GM12878 (cell line): ENCODE data around the gene RARB. TPM values are rescaled to one million over a fixed set of nuclear protein-coding genes. Genes with fewer than 3 reads are reported as not detected.

Experiments used
- ATAC-seq: fragments of 200-7000 bp; cut with Tn5 transposase; 3 replicates; pipeline ENCODE4 v1.9.1; 2020; ENCODE audit warnings: mild to moderate bottlenecking, moderate library complexity
- BruUV-seq: library from RNA; stranded (reverse); fragments of 400-500 nt; replicated peaks from 2 replicates; lab custom pipeline; 2021; lab: Mats Ljungman, UMichigan
- CTCF ChIA-PET: fragments of 300-600 bp; sonication (Branson Sonifier 250); formaldehyde crosslinking; extraction: SDS; loops from one replicate; lab custom pipeline; 2021; ENCODE audit warnings: inconsistent platforms; lab: Yijun Ruan, JAX
- POLR2A ChIA-PET: fragments of 350-600 bp; formaldehyde crosslinking; extraction: SDS; loops from one replicate; lab custom pipeline; 2021; ENCODE audit warnings: inconsistent platforms; lab: Charles Lee
- RAD21 ChIA-PET: fragments of 300-600 bp; sonication (Branson Sonifier 250); formaldehyde crosslinking; loops from one replicate; lab custom pipeline; 2023; ENCODE audit warnings: antibody characterized with exemption; ENCODE audit not compliant: unreplicated experiment; lab: Charles Lee
- SMC1A ChIA-PET: fragments of 300-600 bp; sonication (Branson Sonifier 250); formaldehyde crosslinking; loops from one replicate; lab custom pipeline; 2023; ENCODE audit not compliant: unreplicated experiment, uncharacterized antibody; lab: Charles Lee
- DNase-seq: peaks from one replicate; pipeline ENCODE4 v3.0.0-alpha.2; 2011; ENCODE audit warnings: low read depth, low spot score
- FAIRE-seq: peaks from 3 replicates; lab custom pipeline; 2011; peaks lifted over from hg19 to GRCh38; lab: Jason Lieb, UNC
- H2AFZ ChIP-seq: 2 replicates; pipeline ENCODE4 v1.6.0; 2011; ENCODE audit warnings: low read depth, low read length, control low read depth; ENCODE audit not compliant: control insufficient read depth
- H3K27ac ChIP-seq: 2 replicates; pipeline ENCODE4 v1.5.1; 2011; ENCODE audit warnings: control low read depth; ENCODE audit not compliant: control insufficient read depth, insufficient read depth
- H3K27me3 ChIP-seq, 2 experiments: replicated peaks in 1 of 2; 2 replicates each; pipeline versions ENCODE4 v1.6.0 to v1.6.1; 2011; ENCODE audit warnings: low read length in 1 of 2; ENCODE audit not compliant: control insufficient read depth in 2 of 2, insufficient read depth in 2 of 2
- H3K36me3 ChIP-seq, 2 experiments: 2 replicates each; pipeline ENCODE4 v1.5.1; 2011; ENCODE audit warnings: low read length in 1 of 2; ENCODE audit not compliant: control insufficient read depth in 2 of 2, insufficient read depth in 2 of 2
- H3K4me1 ChIP-seq: 2 replicates; pipeline ENCODE4 v1.6.1; 2011; ENCODE audit warnings: mild to moderate bottlenecking, low read length, moderate library complexity, mixed read lengths; ENCODE audit not compliant: control insufficient read depth, insufficient read depth
- H3K4me2 ChIP-seq: 2 replicates; pipeline ENCODE4 v1.6.0; 2011; ENCODE audit warnings: control low read depth; ENCODE audit not compliant: control insufficient read depth, insufficient read depth
- H3K4me3 ChIP-seq: fragments of 200-600 bp; sonication (generic); 2 replicates; pipeline ENCODE4 v1.5.1; 2016
- H3K79me2 ChIP-seq: 2 replicates; pipeline ENCODE4 v1.6.0; 2011; ENCODE audit warnings: low read length; ENCODE audit not compliant: control insufficient read depth, insufficient read depth
- H3K9ac ChIP-seq: 2 replicates; pipeline ENCODE4 v1.8.0; 2011; ENCODE audit warnings: low read length, control low read depth, mixed read lengths; ENCODE audit not compliant: control insufficient read depth, insufficient read depth
- H3K9me3 ChIP-seq: replicated peaks from 3 replicates; pipeline ENCODE4 v1.5.1; 2011; ENCODE audit warnings: mild to moderate bottlenecking, low read length; ENCODE audit not compliant: control insufficient read depth, insufficient read depth
- H4K20me1 ChIP-seq: 2 replicates; pipeline ENCODE4 v1.6.0; 2011; ENCODE audit not compliant: control insufficient read depth, insufficient read depth
- BCL11A ChIP-seq: IDR thresholded peaks from 2 replicates; pipeline ENCODE4 v1.6.1; 2011; ENCODE audit warnings: low read depth, low read length
- CREM ChIP-seq: IDR thresholded peaks from 2 replicates; pipeline ENCODE4 v1.6.1; 2014; ENCODE audit warnings: antibody characterized with exemption, low read depth
- ETV6 ChIP-seq, 2 experiments: fragments of 450-650 bp in 1 of 2; IDR thresholded peaks in 1 of 2; conservative IDR thresholded peaks in 1 of 2; 2 replicates each; pipeline ENCODE4 v1.6.1; 2014; ENCODE audit warnings: antibody characterized with exemption in 1 of 2, borderline replicate concordance in 1 of 2, low read depth in 1 of 2, mild to moderate bottlenecking in 1 of 2, moderate library complexity in 1 of 2
- EZH2 ChIP-seq: IDR thresholded peaks from 2 replicates; pipeline ENCODE4 v1.6.1; 2012; ENCODE audit warnings: low read depth, mild to moderate bottlenecking, control low read depth, inconsistent platforms, low read length, borderline replicate concordance; ENCODE audit not compliant: control insufficient read depth
- IKZF1 ChIP-seq: fragments of 450-650 bp; conservative IDR thresholded peaks from 2 replicates; pipeline ENCODE4 v1.6.1; 2017; ENCODE audit warnings: antibody characterized with exemption, mild to moderate bottlenecking
- NFIC ChIP-seq: IDR thresholded peaks from 2 replicates; pipeline ENCODE4 v1.6.1; 2012; ENCODE audit warnings: low read depth, mild to moderate bottlenecking, inconsistent platforms, low read length, moderate library complexity
- NRF1 ChIP-seq: conservative IDR thresholded peaks from 2 replicates; pipeline ENCODE4 v1.6.1; 2011; ENCODE audit warnings: mild to moderate bottlenecking, low read depth, low read length, improper control_type of control experiment
- POU2F2 ChIP-seq: IDR thresholded peaks from 3 replicates; pipeline ENCODE4 v1.6.1; 2011; ENCODE audit warnings: low read depth, mild to moderate bottlenecking, low read length, borderline replicate concordance
- RFX5 ChIP-seq: IDR thresholded peaks from 2 replicates; pipeline ENCODE4 v1.6.1; 2011; ENCODE audit warnings: low read depth, low read length, improper control_type of control experiment
- STAT1 ChIP-seq: fragments of 450-650 bp; conservative IDR thresholded peaks from 2 replicates; pipeline ENCODE4 v1.6.1; 2014; ENCODE audit warnings: antibody characterized with exemption, mild to moderate bottlenecking
- ZBTB4 ChIP-seq: fragments of 450-650 bp; formaldehyde crosslinking; IDR thresholded peaks from 2 replicates; pipeline ENCODE4 v1.4.0; 2022; ENCODE audit warnings: mild to moderate bottlenecking, moderate library complexity
- WGBS: methylation state at CpG from one replicate; pipeline ENCODE4 v1.1.6; 2016; ENCODE audit warnings: low lambda C conversion rate; ENCODE audit not compliant: insufficient replicate concordance, insufficient coverage; ENCODE audit errors: missing lambda C conversion rate; 5-methylcytosine and 5-hydroxymethylcytosine counted together
- in situ Hi-C: fragments of 300-500 bp; cut with MboI; formaldehyde crosslinking; loops from 9 replicates; pipeline ENCODE4 v1.14.3; 2018; ENCODE audit warnings: mixed read lengths
- intact Hi-C: fragments of 100-400 bp; cut with micrococcal nuclease; formaldehyde crosslinking; loops from one replicate; pipeline ENCODE4 v1.14.2; 2022; ENCODE audit not compliant: unreplicated experiment
- polyA plus RNA-seq, 11 experiments: library from polyadenylated mRNA; depleted of rRNA in 4 of 11; unstranded in 6 of 11; stranded (reverse) in 5 of 11; fragments of >200 nt; fragmentation: Nextera tagmentation in 4 of 11; fragmentation: Illumina TruSeq in 1 of 11; extraction: Ambion mirVana in 4 of 11; extraction: Trizol in 1 of 11; gene quantifications; 1 replicate in 1 of 11; 2 replicates in 10 of 11; pipeline versions ENCODE4 v1.2.1 to v1.2.3, GENCODE V29; 2011 to 2016; ENCODE audit warnings: inconsistent platforms in 2 of 11, missing spikeins in 2 of 11, low read depth in 1 of 11
- total RNA-seq, 4 experiments: library from RNA; depleted of rRNA in 3 of 4; stranded (reverse); fragments of >200 nt in 3 of 4; fragmentation: Illumina TruSeq in 1 of 4; extraction: Trizol in 1 of 4; gene quantifications; 2 replicates each; pipeline versions ENCODE4 v1.2.1 to v1.2.3, GENCODE V29; 2013 to 2021
- TF ChIP-seq, protein P1 (sequence below): IDR thresholded peaks from 2 replicates; pipeline ENCODE4 v1.6.1; 2012; ENCODE audit warnings: improper control_type of control experiment, low read depth, low read length; ENCODE audit not compliant: insufficient replicate concordance
- TF ChIP-seq, protein P2 (sequence below): IDR thresholded peaks from 2 replicates; pipeline ENCODE4 v1.6.1; 2011; ENCODE audit warnings: low read depth, mild to moderate bottlenecking, low read length, moderate library complexity, borderline replicate concordance; ENCODE audit errors: extremely low read depth

RARB gene
- total and polyA plus RNA-seq, 10 of the 15 experiments (the other 5 are each of a cell fraction or from before 2014, with no cell fraction given) = 0.05 to 0.06 TPM; not detected in 8

GRCh38 chr3:25508901-25509300 is 80.8 kb downstream of the RARB start:
- H2AFZ ChIP-seq = no peak overlapping the region
- H3K4me3 ChIP-seq = no peak overlapping the region
- H3K4me1 ChIP-seq = no peaks in the 10 kb centered on the region
- ChIA-PET CTCF (no interaction called here), RAD21 (no interaction called here), POLR2A (interaction anchor here (0.5 kb wide), 1 partner anchor 125 kb away, joined by 3 read pairs; no protein-coding TSS in a partner anchor), SMC1A (no interaction called here)
- ATAC-seq (no peak), DNase-seq (no peak), FAIRE-seq (no peak)
- H3K4me2 ChIP-seq = no peak overlapping the region
- BruUV-seq = no TSS peak
- H4K20me1 ChIP-seq = no peaks in the 10 kb centered on the region
- no peaks in the 10 kb centered on the region for H3K79me2 ChIP-seq
- intact Hi-C loops (no loop called here), in situ Hi-C loops (no loop called here)
- no peaks in the 10 kb centered on the region for H3K36me3 ChIP-seq
- WGBS = 6% methylated on average over 4 of the region's 4 CpGs
- H3K27me3 ChIP-seq = no peaks in the 10 kb centered on the region; a peak in 1 of 4 replicates
- H3K27ac ChIP-seq = no peak overlapping the region
- H3K9ac ChIP-seq = no peak overlapping the region
- no peaks in the 10 kb centered on the region for H3K9me3 ChIP-seq
- TF ChIP-seq POU2F2 (no peak), STAT1 (no peak), IKZF1 (no peak), ZBTB4 (CRISPR knock-in tag) (no peak), CREM (no peak), NRF1 (no peak), RFX5 (no peak), BCL11A (no peak), ETV6 (conservative IDR thresholded peaks at IDR 0.05 in 1 of 2, IDR thresholded peaks at IDR 0.05 in 1 of 2; ENCODE audit: borderline replicate concordance in 1 of 2, low read depth in 1 of 2) (no peak), NFIC (no peak), EZH2 (no peak)
- TF ChIP-seq, protein P1, sequence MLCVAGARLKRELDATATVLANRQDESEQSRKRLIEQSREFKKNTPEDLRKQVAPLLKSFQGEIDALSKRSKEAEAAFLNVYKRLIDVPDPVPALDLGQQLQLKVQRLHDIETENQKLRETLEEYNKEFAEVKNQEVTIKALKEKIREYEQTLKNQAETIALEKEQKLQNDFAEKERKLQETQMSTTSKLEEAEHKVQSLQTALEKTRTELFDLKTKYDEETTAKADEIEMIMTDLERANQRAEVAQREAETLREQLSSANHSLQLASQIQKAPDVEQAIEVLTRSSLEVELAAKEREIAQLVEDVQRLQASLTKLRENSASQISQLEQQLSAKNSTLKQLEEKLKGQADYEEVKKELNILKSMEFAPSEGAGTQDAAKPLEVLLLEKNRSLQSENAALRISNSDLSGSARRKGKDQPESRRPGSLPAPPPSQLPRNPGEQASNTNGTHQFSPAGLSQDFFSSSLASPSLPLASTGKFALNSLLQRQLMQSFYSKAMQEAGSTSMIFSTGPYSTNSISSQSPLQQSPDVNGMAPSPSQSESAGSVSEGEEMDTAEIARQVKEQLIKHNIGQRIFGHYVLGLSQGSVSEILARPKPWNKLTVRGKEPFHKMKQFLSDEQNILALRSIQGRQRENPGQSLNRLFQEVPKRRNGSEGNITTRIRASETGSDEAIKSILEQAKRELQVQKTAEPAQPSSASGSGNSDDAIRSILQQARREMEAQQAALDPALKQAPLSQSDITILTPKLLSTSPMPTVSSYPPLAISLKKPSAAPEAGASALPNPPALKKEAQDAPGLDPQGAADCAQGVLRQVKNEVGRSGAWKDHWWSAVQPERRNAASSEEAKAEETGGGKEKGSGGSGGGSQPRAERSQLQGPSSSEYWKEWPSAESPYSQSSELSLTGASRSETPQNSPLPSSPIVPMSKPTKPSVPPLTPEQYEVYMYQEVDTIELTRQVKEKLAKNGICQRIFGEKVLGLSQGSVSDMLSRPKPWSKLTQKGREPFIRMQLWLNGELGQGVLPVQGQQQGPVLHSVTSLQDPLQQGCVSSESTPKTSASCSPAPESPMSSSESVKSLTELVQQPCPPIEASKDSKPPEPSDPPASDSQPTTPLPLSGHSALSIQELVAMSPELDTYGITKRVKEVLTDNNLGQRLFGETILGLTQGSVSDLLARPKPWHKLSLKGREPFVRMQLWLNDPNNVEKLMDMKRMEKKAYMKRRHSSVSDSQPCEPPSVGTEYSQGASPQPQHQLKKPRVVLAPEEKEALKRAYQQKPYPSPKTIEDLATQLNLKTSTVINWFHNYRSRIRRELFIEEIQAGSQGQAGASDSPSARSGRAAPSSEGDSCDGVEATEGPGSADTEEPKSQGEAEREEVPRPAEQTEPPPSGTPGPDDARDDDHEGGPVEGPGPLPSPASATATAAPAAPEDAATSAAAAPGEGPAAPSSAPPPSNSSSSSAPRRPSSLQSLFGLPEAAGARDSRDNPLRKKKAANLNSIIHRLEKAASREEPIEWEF = no peak
- TF ChIP-seq, protein P2, sequence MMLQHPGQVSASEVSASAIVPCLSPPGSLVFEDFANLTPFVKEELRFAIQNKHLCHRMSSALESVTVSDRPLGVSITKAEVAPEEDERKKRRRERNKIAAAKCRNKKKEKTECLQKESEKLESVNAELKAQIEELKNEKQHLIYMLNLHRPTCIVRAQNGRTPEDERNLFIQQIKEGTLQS = no peak
